Gastroesophageal sphincter (tissue), 4 donors: Measurements from ENCODE around the gene CUL5. TPM values are rescaled to one million over a fixed set of nuclear protein-coding genes. Genes with fewer than 3 reads are reported as not detected.
A peak's percentile ranks its signal among the peaks of the same experiment; 100 is the strongest.

Source experiments
- ATAC-seq: fragments of 150-250 bp; one replicate; pipeline ENCODE4 v1.9.1; 2016; ENCODE audit warnings: mild to moderate bottlenecking, moderate library complexity
- H3K27ac ChIP-seq, 4 donors: fragments of 200-600 bp; sonication (generic) in 3 of 4; 1 replicate in 3 of 4; 2 replicates in 1 of 4; pipeline ENCODE4 v1.5.1; 2016 to 2019
- H3K27me3 ChIP-seq: fragments of 200-600 bp; sonication (generic); one replicate; pipeline ENCODE4 v1.5.1; 2019
- H3K36me3 ChIP-seq, 2 donors: fragments of 200-600 bp; sonication (generic); one replicate each; pipeline ENCODE4 v1.5.1; 2019; ENCODE audit warnings: control low read depth in 1 of 2
- H3K4me1 ChIP-seq, 3 donors: fragments of 200-600 bp; sonication (generic); 1 replicate in 2 of 3; 2 replicates in 1 of 3; pipeline ENCODE4 v1.5.1; 2016 to 2019; ENCODE audit warnings: control low read depth in 2 of 3
- H3K4me3 ChIP-seq, 2 donors: fragments of 200-600 bp; sonication (generic); one replicate each; pipeline ENCODE4 v1.5.1; 2019; ENCODE audit warnings: mild to moderate bottlenecking in 1 of 2, moderate library complexity in 1 of 2
- H3K9me3 ChIP-seq, 3 donors: fragments of 200-600 bp; sonication (generic); one replicate each; pipeline ENCODE4 v1.5.1; 2017 to 2019; ENCODE audit warnings: control low read depth in 2 of 3
- EP300 ChIP-seq: sonication (generic); formaldehyde crosslinking; IDR thresholded peaks from one replicate; pipeline ENCODE4 v1.6.1; 2017; ENCODE audit warnings: antibody characterized with exemption, mild to moderate bottlenecking
- POLR2A ChIP-seq, 2 donors: fragments of 450-650 bp; IDR thresholded peaks; one replicate each; pipeline ENCODE4 v1.6.1; 2017; ENCODE audit warnings: antibody characterized with exemption in 2 of 2, mild to moderate bottlenecking in 2 of 2, moderate library complexity in 1 of 2
- POLR2AphosphoS5 ChIP-seq: sonication (generic); formaldehyde crosslinking; IDR thresholded peaks from one replicate; pipeline ENCODE4 v1.6.1; 2017; ENCODE audit warnings: antibody characterized with exemption
- WGBS, 2 donors: methylation state at CpG; one replicate each; pipeline ENCODE4 v1.1.5; 2018; ENCODE audit warnings: low coverage in 1 of 2; 5-methylcytosine and 5-hydroxymethylcytosine counted together
- total RNA-seq, 4 donors: library from RNA; depleted of rRNA; stranded (reverse); fragments of >200 nt; gene quantifications; one replicate each; pipeline ENCODE4 v1.1.0, GENCODE V29; 2016
- TF ChIP-seq, protein P1 (sequence below), 4 experiments: fragments of 200-600 bp in 2 of 4; fragments of 450-650 bp in 2 of 4; sonication (generic) in 1 of 4; IDR thresholded peaks; one replicate each; pipeline ENCODE4 v1.5.1; 2017 to 2019; ENCODE audit warnings: antibody characterized with exemption in 4 of 4, mild to moderate bottlenecking in 2 of 4, moderate library complexity in 2 of 4

Gene CUL5
- 10 to 100 TPM; 33.0 to 38.8 (median 33.8) TPM for total RNA-seq

DNA sequence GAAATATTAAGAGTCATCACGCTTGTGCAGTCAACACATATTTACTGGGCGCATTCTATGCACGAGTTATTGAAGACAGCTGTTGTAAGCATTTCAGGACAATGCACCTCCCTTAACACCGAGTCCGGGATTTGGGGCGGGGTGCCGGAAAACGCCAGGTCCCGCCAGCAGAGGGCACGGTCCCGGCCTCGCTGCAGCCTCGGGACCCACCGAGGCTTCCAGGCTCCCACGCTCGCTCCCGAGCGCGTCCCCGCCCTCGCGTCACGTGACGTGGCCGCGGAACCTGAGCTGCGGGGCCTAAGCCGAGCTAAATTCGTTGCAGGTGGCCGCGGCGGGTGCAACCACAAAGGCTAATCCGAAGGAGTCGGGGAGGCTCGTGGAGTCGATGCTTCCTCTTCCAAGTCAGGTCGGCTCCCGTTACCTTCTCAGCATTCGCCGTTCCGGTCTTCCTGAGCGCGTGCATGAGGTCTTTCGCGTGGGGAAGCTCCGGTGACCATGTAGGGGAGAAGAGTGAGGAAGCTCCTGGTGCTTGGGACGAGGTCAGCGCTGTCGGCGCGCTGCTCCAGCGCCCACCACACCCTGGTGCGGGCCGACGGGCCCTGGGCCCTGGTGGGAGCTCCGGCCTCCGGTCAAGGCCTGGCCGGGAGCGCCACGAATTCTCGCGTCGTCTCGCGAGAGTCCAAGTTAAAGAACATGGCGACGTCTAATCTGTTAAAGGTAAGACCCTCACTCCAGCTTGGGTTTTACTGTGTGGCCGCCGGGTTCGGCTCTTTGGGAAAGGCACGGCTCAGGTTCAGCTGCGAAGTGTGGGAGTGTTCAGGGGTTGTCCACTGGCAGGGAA, at the start of gene CUL5:
TSS of gene CUL5 (plus strand) at position 243 of the 841 bp plus-strand sequence. CDS start at position 694, 451 bp downstream.
- WGBS, 2 donors: 0% methylated on average over 2 to 7 of the region's 72 CpGs
- peak; percentile 94 for ATAC-seq
- TF ChIP-seq, protein P1, sequence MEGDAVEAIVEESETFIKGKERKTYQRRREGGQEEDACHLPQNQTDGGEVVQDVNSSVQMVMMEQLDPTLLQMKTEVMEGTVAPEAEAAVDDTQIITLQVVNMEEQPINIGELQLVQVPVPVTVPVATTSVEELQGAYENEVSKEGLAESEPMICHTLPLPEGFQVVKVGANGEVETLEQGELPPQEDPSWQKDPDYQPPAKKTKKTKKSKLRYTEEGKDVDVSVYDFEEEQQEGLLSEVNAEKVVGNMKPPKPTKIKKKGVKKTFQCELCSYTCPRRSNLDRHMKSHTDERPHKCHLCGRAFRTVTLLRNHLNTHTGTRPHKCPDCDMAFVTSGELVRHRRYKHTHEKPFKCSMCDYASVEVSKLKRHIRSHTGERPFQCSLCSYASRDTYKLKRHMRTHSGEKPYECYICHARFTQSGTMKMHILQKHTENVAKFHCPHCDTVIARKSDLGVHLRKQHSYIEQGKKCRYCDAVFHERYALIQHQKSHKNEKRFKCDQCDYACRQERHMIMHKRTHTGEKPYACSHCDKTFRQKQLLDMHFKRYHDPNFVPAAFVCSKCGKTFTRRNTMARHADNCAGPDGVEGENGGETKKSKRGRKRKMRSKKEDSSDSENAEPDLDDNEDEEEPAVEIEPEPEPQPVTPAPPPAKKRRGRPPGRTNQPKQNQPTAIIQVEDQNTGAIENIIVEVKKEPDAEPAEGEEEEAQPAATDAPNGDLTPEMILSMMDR (IDR thresholded peaks at IDR 0.05): peak; percentile 68 to 98 (median 85)
- TF ChIP-seq POLR2AphosphoS5: peak; percentile 50
- peak; percentile 57 to 59 for TF ChIP-seq POLR2A (IDR thresholded peaks at IDR 0.05)
- no peak for TF ChIP-seq EP300
- Histone ChIP-seq H3K4me3 (peak within 1 kb of the TSS; percentile 83 to 92), H3K27me3 (no peaks in the 10 kb centered on the region), H3K36me3 (no peaks in the 10 kb centered on the region), H3K27ac (peak within 1 kb of the TSS; percentile 88 to 100 (median 97)), H3K9me3 (no peaks in the 10 kb centered on the region), H3K4me1 (peaks cover 0 to 48% (median 10%) of the 10 kb centered on the region in 3 donors)

DNA sequence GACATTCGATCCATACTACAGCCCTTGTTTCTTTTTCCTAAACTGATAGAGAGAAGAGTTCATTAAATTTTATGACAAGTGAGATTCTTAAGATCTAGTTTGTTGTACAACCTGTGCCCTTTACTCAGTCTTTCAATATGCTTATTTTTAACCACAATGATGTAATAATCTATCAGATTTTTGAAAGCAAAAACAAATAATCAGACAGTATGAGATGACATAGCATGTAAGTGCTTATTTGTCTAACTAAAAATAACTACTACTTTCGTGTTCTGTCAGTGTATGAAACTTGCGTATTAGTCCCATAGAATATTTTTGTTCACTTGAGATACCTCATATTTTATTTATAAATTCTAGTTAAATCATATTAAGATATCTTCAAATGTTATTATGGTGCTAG, 47.2 kb upstream of the CUL5 start:
- H3K4me3 ChIP-seq: no peak overlapping the region
- TF ChIP-seq POLR2A (IDR thresholded peaks at IDR 0.05): no peak
- TF ChIP-seq, protein P1 (IDR thresholded peaks at IDR 0.05): no peak
- no peak for TF ChIP-seq POLR2AphosphoS5
- TF ChIP-seq EP300: no peak
- no peak overlapping the region for H3K27ac ChIP-seq
- peaks cover 0 to 5% (median 0%) of the 10 kb centered on the region in 3 donors for H3K4me1 ChIP-seq
- H3K27me3 ChIP-seq: peaks cover 7% of the 10 kb centered on the region
- no peaks in the 10 kb centered on the region for H3K9me3 ChIP-seq
- no peak for ATAC-seq
- no peaks in the 10 kb centered on the region for H3K36me3 ChIP-seq
- WGBS, 2 donors: 37 to 67% methylated on average over 3 of the region's 3 CpGs

DNA sequence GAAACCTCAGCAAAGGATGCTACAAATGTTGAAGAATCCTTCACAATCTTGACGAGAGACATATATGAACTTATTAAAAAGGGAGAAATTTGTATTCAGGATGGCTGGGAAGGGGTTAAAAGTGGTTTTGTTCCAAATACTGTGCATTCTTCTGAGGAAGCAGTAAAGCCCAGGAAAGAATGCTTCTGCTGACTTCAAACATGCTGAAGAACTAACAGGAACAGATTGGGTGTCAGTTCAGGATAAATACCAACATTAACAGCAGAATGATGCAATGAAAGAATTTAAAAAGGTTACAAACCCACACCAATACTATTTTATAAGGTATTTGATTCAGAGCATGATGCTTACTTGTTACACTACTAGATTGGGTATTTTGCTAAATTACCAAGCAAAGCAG, 46.5 kb upstream of the CUL5 start:
- peaks cover 7% of the 10 kb centered on the region for H3K27me3 ChIP-seq
- H3K36me3 ChIP-seq: no peaks in the 10 kb centered on the region
- TF ChIP-seq, protein P1 (IDR thresholded peaks at IDR 0.05): no peak
- no peak for TF ChIP-seq EP300
- TF ChIP-seq POLR2AphosphoS5: no peak
- no peak for TF ChIP-seq POLR2A (IDR thresholded peaks at IDR 0.05)
- H3K4me3 ChIP-seq: no peak overlapping the region
- 75 to 82% methylated on average over 1 of the region's 1 CpG for WGBS, 2 donors
- no peaks in the 10 kb centered on the region for H3K9me3 ChIP-seq
- no peak for ATAC-seq
- H3K4me1 ChIP-seq: peaks cover 0 to under 1% (median 0%) of the 10 kb centered on the region in 3 donors
- no peak overlapping the region for H3K27ac ChIP-seq

DNA sequence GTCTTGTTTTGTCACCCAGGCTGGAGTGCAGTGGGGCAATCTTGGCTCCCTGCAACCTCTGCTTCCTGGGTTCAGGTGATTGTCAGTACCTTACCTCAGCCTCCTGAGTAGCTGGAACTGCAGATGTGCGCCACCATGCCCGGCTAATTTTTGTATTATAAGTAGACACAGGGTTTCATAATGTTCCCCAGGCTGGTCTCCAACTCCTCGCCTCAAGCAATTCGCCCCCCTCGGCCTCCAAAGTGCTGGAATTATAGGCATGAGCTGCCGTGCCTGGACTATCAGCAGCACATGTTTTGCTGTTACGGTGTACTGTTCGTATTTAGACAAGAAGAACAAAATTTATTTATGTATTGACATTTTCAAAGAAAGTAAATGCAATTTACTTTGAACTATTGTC, 45.6 kb upstream of the CUL5 start:
- TF ChIP-seq POLR2AphosphoS5: no peak
- Histone ChIP-seq H3K27me3 (peaks cover 3% of the 10 kb centered on the region), H3K4me3 (no peak overlapping the region), H3K27ac (no peak overlapping the region), H3K4me1 (no peaks in the 10 kb centered on the region), H3K36me3 (no peaks in the 10 kb centered on the region), H3K9me3 (no peaks in the 10 kb centered on the region)
- WGBS, 2 donors: 67 to 73% methylated on average over 3 to 8 of the region's 8 CpGs
- no peak for ATAC-seq

DNA sequence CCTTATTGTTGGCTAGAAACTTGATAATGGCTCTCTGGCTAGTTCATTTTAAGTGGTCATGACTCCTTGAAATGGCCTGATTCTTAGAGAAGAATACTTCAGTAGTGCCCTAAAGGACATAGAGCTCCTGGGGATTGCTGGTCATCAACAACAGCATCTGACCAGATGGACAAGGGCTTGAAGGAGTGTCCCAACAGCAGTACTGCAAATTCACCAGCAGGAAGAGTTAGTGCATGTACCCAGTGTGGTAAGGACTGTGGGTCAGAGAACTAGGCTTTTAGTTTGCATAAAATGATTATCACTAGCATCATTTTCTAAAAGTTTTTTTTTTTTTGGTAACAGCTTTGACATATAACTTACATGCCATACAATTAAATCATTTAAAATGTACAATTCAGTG, 39.5 kb upstream of the CUL5 start:
- Histone ChIP-seq H3K9me3 (no peaks in the 10 kb centered on the region), H3K4me1 (no peaks in the 10 kb centered on the region)
- ATAC-seq: no peak

More for the DNA sequence above, 39.5 kb upstream of the CUL5 start:
- TF ChIP-seq, protein P1 (IDR thresholded peaks at IDR 0.05): no peak
- no peak for TF ChIP-seq EP300
- no peak for TF ChIP-seq POLR2A (IDR thresholded peaks at IDR 0.05)
- TF ChIP-seq POLR2AphosphoS5: no peak
- Histone ChIP-seq H3K27me3 (peaks cover 4% of the 10 kb centered on the region), H3K27ac (no peak overlapping the region), H3K4me3 (no peak overlapping the region), H3K36me3 (no peaks in the 10 kb centered on the region)
